GM12865 (cell line): Measurements from ENCODE around the gene USP10.
A peak's percentile ranks its signal among the peaks of the same experiment; 100 is the strongest.

ENCODE experiments used
- DNase-seq: peaks from one replicate; pipeline ENCODE4 v3.0.0; 2010; ENCODE audit warnings: low read depth
- H3K4me3 ChIP-seq: 2 replicates; pipeline ENCODE4 v1.5.1; 2011; ENCODE audit warnings: mild to moderate bottlenecking, low read depth, low read length, control low read depth
- CTCF ChIP-seq: IDR thresholded peaks from 2 replicates; pipeline ENCODE4 v1.5.1; 2011; ENCODE audit warnings: low read length, control low read depth, low read depth, inconsistent platforms; ENCODE audit not compliant: insufficient read depth; ENCODE audit errors: missing control alignments

USP10 gene

GRCh38 chr16:84754353-84754856, 54.6 kb downstream of the USP10 start:
- peak; percentile 93 for DNase-seq
- peak; percentile 70 for TF ChIP-seq CTCF
- H3K4me3 ChIP-seq: no peak overlapping the region; the same call in 1 of the 2 replicates

DNA sequence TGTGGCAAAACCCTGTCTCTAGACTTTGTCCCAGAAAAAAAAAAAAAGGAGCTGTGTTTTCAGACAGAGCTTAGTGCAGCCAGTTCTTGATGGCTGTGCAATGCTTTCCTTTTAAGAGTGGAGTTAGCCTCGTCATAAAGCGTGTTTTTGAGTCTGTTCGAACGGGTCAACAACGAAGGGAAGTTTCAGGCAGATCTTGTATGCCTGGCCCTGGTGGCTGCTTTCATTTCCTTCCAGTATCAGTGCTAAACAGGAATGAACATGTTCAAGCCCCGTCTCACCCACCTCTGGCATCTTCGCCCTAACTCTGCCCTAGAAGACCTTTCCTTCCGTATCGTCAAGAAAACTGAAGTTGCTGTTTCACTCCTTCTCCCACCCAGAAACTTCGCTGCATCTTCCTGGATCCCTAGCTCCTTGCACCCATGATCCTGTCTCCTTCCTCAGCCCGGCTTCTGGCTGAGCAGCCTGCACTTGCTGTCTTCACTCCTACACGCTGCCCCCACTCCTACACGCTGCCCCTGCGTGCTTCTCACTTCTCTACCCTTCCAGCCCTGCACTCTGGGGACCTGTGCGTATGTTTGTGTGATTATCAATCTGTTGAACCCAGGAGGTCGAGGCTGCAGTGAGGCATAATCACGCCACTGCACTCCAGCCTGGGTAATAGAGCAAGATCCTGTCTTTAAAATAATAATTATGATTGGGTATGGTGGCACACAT, 55.3 kb downstream of the USP10 start:
- no peak for TF ChIP-seq CTCF
- DNase-seq: peak; percentile 25
- H3K4me3 ChIP-seq: no peak overlapping the region

DNA sequence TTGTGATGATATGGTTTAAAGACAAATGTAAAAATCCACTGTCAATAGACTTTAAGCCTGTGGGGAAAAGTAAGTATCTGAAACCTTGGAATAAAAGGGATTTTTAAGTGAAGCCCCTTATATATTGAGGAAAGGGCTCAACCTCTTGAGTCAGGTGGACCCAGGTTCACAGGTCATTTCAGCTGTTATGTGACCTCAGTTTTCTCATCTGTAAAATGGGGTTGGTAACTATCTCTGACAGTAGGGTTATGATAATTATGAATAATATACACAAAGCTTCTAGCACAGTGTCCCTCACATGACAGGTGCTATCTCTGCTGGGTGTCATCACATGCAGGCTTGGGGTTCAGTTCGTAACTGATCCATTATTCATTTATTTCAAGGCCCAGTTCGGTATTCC, 57.0 kb downstream of the USP10 start:
- TF ChIP-seq CTCF: no peak
- H3K4me3 ChIP-seq: no peak overlapping the region
- no peak for DNase-seq

- TF ChIP-seq CTCF: no peak
- DNase-seq: no peak
- H3K4me3 ChIP-seq: no peak overlapping the region
Observed at GRCh38 chr16:84758627-84759026, 58.8 kb downstream of the USP10 start.

GRCh38 chr16:84759061-84759460, 59.3 kb downstream of the USP10 start:
- no peak for TF ChIP-seq CTCF
- no peak overlapping the region for H3K4me3 ChIP-seq
- no peak for DNase-seq

GRCh38 chr16:84759906-84760305, 60.1 kb downstream of the USP10 start:
- TF ChIP-seq CTCF: no peak
- DNase-seq: no peak
- H3K4me3 ChIP-seq: no peak overlapping the region
